Stimulated activated naive CD4-positive, alpha-beta T cell (primary cell): ENCODE results near the gene CASP12.
A peak's percentile ranks its signal among the peaks of the same experiment; 100 is the strongest.
"Not testable (repeated sequence)": the region's sequence is repeated elsewhere in the genome, so short reads cannot be mapped to it uniquely, and the experiment has no call there.

ENCODE experiments used
- DNase-seq, 6 experiments: peaks; one replicate each; lab custom pipeline; 2025; lab: John Stamatoyannopoulos, UW

CASP12 gene

GRCh38 chr11:104897891-104898684, at the start of gene CASP12:
CASP12 (minus strand) TSS chr11:104898460.
- DNase-seq, result no peak

DNA sequence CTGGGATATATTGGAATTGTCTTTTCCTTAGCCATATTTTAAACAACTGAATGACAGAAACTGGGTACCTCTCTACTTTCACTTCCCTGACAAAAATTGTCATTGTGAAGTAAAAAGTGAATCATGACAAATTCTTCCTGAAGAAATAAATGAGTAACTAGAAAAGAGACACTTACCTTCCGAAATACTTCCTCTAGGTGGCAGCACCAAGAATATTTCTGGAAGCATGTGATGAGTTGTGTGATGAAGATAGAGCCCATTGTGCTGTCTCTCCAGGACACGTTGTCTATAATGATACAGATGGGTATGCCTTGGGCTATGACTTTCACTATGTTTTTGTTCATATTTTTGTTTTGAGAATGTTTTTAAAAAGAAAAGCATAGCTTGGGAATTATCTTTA, 48.6 kb upstream of the CASP12 start:
- DNase-seq, result peak in 3 of 6 experiments; percentile 2 to 48 (median 47)

GRCh38 chr11:104944076-104944475, 45.8 kb upstream of the CASP12 start:
- DNase-seq, result no peak

DNA sequence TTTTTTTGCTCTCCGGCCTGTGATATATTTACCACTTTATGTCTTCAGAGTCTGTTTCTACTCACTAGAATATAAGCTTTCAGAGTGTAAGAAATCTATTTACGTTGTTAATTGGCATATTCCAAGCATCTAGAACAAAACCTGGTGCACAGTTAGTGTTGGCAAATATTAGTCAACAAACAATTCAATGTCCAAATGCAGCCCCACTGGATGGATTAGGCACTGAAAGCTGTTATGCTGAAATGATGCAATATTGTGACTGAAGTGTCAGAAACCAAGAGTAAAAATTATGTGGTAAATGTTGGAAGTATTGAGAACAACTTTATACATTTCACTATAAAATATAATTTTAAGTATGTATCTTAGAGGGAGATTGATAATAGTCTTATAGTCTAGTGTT, 45.3 kb upstream of the CASP12 start:
- no peak for DNase-seq

- DNase-seq, result peak in 3 of 6 experiments; percentile 34 to 35 (median 34)
Observed at GRCh38 chr11:104934594-104934993, 36.3 kb upstream of the CASP12 start.

DNA sequence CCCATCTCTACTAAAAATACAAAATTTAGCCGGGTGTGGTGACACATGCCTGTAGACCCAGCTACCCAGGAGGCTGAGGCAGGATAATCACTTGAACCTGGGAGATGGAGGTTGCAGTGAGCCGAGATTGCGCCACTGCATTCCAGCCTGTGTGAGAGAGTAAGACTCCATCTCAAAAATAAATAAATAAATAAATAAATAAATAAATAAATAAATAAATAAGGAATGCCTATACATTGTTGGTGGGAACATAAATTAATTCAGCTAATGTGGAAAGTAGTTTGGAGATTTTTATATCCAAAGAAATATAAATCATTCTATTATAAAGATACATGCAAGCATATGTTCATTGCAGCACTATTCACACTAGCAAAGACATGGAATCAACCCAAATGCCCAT, 35.8 kb upstream of the CASP12 start:
- DNase-seq, result not testable (repeated sequence)

DNA sequence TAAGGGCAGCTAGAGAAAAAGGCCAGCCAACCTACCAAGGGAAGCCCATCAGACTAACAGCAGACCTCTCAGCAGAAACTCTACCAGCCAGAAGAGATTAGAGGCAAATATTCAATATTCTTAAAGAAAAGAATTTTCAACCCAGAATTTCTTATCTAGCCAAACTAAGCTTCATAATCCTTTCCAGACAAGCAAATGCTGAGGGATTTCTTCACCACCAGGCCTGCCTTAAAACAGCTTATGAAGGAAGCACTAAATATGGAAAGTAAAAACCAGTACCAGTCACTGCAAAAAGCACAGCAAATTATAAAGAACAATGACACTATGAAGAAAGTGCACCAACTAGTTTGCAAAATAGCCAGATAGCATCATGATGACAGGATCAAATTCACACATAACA, 30.6 kb upstream of the CASP12 start:
- DNase-seq, result no peak

DNA sequence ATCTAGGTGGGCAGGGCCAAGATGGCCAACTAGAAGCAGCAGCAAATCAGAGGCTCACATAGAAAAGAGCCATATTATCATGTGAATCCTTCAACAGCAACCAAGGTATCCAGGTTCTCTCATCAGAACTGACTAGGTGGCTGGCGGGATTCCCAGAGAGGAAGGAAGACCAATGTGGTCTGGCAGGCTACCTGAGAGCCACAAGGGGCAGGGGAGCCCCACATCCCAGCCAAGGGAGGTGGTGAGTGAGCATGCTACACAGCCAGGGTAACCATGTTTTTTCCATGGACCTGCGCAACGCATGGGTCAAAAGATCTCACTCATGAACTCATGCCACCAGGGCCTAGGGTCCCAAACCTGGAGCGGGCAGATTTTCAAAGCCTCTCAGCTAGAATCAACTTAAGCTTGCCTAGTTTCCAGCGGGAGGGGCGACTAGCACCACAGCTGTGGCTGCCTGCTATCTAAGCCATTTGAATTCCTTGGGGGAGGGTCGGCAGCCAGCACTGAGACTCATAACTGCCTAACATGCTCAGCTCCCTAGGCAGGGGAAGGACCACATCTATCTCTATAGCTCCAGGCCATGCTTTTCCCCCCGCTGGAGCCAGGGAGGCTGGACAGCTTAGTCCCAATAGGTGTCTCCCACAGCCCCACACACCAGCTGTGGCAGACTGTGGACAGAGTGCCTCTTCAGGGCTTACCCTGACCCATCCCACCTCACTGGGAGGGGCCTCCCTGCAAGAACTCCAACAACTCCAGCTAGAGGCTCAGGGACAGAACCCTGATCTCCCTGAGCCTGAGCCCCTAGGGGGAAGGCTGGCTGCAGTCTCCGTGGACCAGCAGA, 28.7 kb upstream of the CASP12 start:
- no peak for DNase-seq

- DNase-seq, result no peak
Observed at GRCh38 chr11:104925850-104926249, 27.6 kb upstream of the CASP12 start.

GRCh38 chr11:104918113-104918824, 20.0 kb upstream of the CASP12 start:
- DNase-seq, result peak in 2 of 6 experiments; percentile 8 to 55

DNA sequence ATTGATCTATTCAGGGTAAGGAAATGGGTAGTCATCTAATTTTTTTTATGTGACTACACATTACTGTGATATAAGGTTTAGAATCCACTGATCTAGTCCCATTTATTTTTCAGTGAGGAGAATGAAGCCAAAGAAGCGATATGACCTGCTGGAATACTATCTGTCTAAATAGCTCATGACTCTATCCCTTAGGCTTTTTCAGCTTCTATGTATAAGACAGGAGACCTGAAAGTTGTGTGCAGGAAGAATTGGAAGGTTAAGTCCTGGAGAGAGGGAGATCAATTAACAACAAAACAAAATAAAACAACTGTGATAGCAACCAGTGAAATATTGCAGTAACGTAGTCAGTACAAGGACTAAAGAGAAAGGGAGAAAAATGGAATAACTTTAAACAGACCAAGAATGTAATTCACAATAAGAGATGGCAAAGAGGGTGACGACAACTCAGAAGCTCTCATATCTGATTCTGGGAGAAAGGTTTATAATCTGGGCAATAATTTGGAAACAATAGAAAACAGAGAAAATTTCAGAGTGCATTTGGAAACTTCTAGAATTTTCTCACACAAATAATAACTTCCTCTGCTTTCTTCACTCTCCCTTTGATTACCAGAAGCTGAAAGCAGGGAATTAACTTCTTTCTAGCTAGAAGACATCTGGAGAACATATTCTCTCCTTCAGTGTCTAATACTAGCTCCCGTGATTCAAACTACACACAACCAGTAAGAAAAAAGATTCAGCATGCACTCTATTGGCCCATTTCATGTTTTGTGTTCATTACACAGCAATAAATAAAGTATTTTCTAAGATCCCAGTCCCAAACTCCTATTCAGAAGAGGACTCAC, 19.2 kb upstream of the CASP12 start:
- peak in 3 of 6 experiments; percentile 6 to 55 (median 22) for DNase-seq

- DNase-seq, result no peak
Observed at GRCh38 chr11:104916442-104916841, 18.2 kb upstream of the CASP12 start.

DNA sequence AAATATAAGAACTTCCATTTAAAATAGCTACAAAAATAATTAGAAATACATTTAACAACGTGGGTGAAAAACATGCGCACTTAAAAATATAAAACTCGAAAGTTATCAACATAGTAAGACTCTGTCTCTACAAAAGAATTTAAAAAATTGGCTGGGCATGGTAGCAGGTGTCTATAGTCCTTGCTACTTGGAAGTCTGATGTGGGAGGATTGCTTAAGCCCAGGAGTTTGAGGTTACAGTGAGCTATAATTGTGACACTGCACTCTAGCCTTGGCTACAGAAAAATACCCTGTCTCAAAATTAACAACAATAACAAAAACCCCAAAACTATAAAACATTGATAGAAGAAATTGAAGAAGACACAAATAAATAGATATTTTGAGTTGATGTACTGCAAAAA, 13.8 kb upstream of the CASP12 start:
- no peak for DNase-seq

DNA sequence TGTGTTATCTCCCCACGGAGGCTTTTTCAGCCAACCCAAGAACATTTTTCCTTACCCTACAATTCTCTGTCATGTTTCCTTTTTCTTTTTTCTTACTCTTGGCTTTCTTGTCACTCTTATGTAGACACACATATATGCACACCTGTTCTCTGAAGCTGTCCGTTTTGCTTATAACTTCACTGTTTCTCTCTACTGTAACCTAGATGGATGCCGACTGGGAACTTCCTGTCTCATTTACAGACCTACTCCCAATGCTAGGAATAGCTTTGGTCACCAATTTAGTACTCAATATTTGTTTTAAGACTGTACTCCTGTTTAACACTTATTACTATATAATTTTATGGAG, 9.9 kb upstream of the CASP12 start:
- DNase-seq, result no peak

DNA sequence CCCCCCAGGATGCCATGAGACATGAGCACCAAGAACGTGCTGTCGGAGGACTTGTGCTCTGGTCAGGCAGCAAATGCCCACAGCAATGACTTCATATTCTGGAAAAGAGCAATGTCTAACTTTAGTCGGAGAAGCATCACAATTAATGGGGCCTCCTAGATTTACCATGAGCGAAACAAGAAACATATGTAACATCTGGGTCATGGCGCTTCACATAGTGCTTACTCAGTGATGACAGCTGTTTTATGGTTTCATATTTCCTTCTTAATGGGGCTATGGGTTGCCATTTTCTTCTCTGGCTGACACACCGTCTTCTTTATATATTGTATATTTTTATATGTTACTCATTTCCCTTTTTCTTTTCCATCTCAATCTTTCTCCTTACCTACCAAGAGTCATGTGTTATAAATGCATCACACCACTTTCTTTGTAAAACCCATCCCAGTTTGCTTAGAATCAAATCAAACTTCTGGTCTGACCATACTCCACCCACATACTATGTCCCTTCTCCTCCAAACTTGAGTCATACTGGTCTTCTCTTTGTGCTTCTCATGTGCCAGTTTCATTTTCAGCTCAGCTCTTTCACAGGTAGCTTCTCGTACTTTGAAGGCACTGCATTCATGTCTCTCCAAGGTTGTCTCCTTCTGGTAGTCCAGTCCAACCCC, 9.4 kb upstream of the CASP12 start:
- DNase-seq, result peak in 3 of 6 experiments; percentile 4 to 28 (median 24)

GRCh38 chr11:104905271-104905670, 7.0 kb upstream of the CASP12 start:
- no peak for DNase-seq

DNA sequence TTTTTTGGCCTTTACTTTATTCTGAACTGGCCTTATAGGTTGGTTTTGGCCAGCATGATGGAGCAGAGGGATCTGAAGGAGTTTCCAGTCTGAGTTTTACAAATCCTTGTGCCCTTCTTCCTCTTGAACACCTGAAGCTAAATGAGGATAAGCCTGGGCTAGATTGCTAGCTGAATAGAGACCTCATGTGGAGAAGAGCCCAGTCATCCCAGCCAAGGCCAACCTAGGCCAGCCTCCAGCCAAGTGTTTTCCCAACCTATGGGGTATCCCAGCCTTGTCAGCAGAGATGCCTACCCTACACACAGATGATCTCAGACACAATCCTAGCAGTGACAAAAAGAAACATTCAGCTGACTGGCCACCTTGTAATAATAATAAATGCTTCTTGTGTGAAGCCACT, 966 bp upstream of the CASP12 start:
- DNase-seq, result no peak

DNA sequence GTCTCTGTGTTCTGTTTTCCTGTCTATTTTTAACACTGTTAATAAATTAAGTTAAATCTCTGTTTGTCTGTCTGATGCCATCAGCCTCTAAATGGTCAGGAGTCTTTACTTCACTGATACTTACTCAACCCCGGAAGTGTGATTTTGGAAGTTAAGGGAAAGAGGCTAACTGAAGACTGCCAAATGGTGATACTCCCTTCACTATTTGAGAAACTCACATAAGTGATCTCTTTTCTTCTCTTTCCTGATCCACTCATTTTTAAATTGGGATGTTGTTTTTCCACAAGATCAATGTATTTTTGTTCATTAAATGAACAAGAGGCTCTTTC, 389 bp upstream of the CASP12 start:
- no peak for DNase-seq

DNA sequence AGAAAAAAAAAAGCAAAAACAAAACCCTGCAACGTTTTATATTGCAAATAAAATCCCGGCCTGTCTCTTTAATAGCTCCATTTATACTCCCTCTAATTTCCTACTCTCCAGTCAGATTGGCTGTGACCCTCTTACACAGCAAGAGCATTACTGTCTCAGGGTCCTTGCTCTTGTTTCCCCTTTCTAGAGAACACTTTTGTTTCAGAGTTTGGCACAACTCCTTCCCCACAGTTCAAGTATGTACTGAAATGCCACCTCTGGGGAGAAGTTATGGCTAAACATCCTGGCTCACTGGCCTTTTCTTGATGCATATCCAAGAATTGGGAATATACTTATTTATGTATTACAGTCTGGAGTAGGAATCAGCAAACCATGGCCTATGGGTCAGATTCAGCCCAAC, 2.6 kb downstream of the CASP12 start:
- no peak for DNase-seq

DNA sequence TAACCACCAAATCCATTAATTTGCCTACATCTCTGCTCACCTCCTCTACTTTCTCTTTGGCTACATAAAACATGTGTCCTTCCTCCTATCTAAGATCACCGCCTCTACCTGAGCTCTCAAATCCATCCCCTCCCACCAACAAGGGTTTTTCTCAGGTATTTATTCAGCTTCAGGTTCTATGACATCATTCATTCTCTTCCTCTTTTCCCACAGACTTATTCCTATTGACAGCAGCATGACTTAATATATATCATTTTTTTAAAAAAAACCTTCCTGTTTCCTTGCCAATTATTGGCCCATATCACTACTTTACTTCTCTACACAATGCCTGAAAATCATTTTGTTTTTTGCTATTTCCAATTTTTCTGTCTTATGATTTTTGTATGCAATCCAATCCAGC, 4.4 kb downstream of the CASP12 start:
- DNase-seq, result no peak
